ENCODE data around the gene SLC34A2.

The SLC34A2 gene

GRCh38 chr4:25696409-25696808 lies 40.8 kb downstream of the SLC34A2 start:
- no peak for DNase-seq (ENCODE audit: low read depth)
- TF ChIP-seq CTCF (conservative IDR thresholded peaks at IDR 0.05; ENCODE audit: control insufficient read depth, insufficient read depth, low read depth, low read length), result no peak
- no peak overlapping the region for H3K4me3 ChIP-seq (ENCODE audit: control insufficient read depth, low read depth, low read length)

GRCh38 chr4:25697516-25697915 lies 41.9 kb downstream of the SLC34A2 start:
- TF ChIP-seq CTCF (conservative IDR thresholded peaks at IDR 0.05; ENCODE audit: control insufficient read depth, insufficient read depth, low read depth, low read length), result no peak
- no peak for DNase-seq (ENCODE audit: low read depth)
- no peak overlapping the region for H3K4me3 ChIP-seq (ENCODE audit: control insufficient read depth, low read depth, low read length)

GRCh38 chr4:25700661-25701060 lies 45.0 kb downstream of the SLC34A2 start:
- no peak for TF ChIP-seq CTCF (conservative IDR thresholded peaks at IDR 0.05; ENCODE audit: control insufficient read depth, insufficient read depth, low read depth, low read length)
- H3K4me3 ChIP-seq (ENCODE audit: control insufficient read depth, low read depth, low read length), result no peak overlapping the region
- DNase-seq (ENCODE audit: low read depth), result no peak

- TF ChIP-seq CTCF (conservative IDR thresholded peaks at IDR 0.05; ENCODE audit: control insufficient read depth, insufficient read depth, low read depth, low read length), result no peak
- no peak overlapping the region for H3K4me3 ChIP-seq (ENCODE audit: control insufficient read depth, low read depth, low read length)
- peak; percentile 80 for DNase-seq (ENCODE audit: low read depth)
Observed at GRCh38 chr4:25702848-25703247, 47.2 kb downstream of the SLC34A2 start.

- peak; percentile 23 for DNase-seq (ENCODE audit: low read depth)
- H3K4me3 ChIP-seq (ENCODE audit: control insufficient read depth, low read depth, low read length), result no peak overlapping the region
- no peak for TF ChIP-seq CTCF (conservative IDR thresholded peaks at IDR 0.05; ENCODE audit: control insufficient read depth, insufficient read depth, low read depth, low read length)
Observed at GRCh38 chr4:25703731-25704388, 48.2 kb downstream of the SLC34A2 start.

GRCh38 chr4:25704516-25704915 lies 48.9 kb downstream of the SLC34A2 start:
- no peak overlapping the region for H3K4me3 ChIP-seq (ENCODE audit: control insufficient read depth, low read depth, low read length)
- TF ChIP-seq CTCF (conservative IDR thresholded peaks at IDR 0.05; ENCODE audit: control insufficient read depth, insufficient read depth, low read depth, low read length), result no peak
- DNase-seq (ENCODE audit: low read depth), result no peak

- DNase-seq (ENCODE audit: low read depth), result no peak
- H3K4me3 ChIP-seq (ENCODE audit: control insufficient read depth, low read depth, low read length), result no peak overlapping the region
- TF ChIP-seq CTCF (conservative IDR thresholded peaks at IDR 0.05; ENCODE audit: control insufficient read depth, insufficient read depth, low read depth, low read length), result no peak
Observed at GRCh38 chr4:25710637-25711036, 55.0 kb downstream of the SLC34A2 start.

Data from fibroblast of mammary gland (primary cell).